Measurements from ENCODE around the gene VWF. TPM values are rescaled to one million over a fixed set of nuclear protein-coding genes. Genes with fewer than 3 reads are reported as not detected.

The VWF gene
- total and polyA plus RNA-seq, 2 of the 13 experiments (the other 11 are each of a cell fraction or from before 2014, with no cell fraction given): 0.20 to 0.25 TPM

DNA sequence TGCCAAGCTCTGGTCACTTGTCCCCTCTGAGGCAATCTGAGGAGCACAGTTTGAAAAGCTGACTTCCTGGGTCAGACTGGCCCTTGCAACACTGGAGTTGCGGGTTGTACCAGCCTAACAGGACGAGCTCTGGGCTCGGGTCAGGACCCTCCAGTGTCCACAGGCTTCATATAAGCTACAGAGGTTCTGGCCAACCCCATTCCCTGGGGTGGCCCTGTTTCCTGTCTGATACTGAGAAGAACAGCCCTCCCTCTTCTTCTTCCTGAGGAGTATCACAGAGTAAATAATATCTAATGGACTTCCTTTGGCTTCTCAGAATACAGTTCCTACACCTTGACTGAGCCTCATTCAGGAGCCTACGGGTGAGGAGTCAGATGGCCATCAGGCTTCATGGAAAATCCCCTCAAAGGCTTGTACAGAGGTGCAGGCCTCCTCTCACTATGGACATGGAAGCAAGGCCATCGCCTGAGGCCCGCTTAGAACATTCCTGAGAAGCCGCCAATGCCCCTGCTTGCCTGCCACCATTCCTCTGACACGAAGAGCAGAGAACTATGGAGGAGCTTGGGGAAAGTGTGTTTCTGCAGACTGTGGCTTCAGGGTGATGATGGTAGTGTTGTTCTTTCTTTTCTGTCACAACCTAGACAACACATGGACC is 150.9 kb downstream of the VWF start:
- H3K27ac ChIP-seq (ENCODE audit: extremely low read length, insufficient read depth, low read length): no peak overlapping the region
- no peaks in the 10 kb centered on the region for H3K36me3 ChIP-seq (replicated peaks in 1 of 2; ENCODE audit: control insufficient read depth in 1 of 2, insufficient read depth in 2 of 2, low read length in 2 of 2)
- H4K20me1 ChIP-seq (ENCODE audit: insufficient read depth, low read length): no peaks in the 10 kb centered on the region
- intact Hi-C loops (cut with micrococcal nuclease; ENCODE audit: unreplicated experiment): no loop called here
- no peak overlapping the region for H3K9ac ChIP-seq (ENCODE audit: insufficient read depth, low read depth, low read length)
- no peak overlapping the region for H2AFZ ChIP-seq (ENCODE audit: low read length)
- in situ Hi-C loops (cut with HindIII; ENCODE audit: extremely low pct_ligation_motif_present, low pct_unique_long_range_greater_than_20kb): no loop called here
- no peaks in the 10 kb centered on the region for H3K79me2 ChIP-seq (ENCODE audit: insufficient read depth, low read length)
- H3K4me1 ChIP-seq (ENCODE audit: insufficient read depth, low read length): no peaks in the 10 kb centered on the region
- no peaks in the 10 kb centered on the region for H3K9me3 ChIP-seq (ENCODE audit: low read length)
- ATAC-seq: no peak
- ChIA-PET CTCF (ENCODE audit: low intra/inter-chr PET ratio, low total read pairs) (no interaction called here), POLR2A (no interaction called here)
- no TSS peak for BruUV-seq (replicated peaks)
- H3K4me3 ChIP-seq (replicated peaks in 1 of 3; ENCODE audit: insufficient read depth in 1 of 3, low read depth in 2 of 3, low read length in 3 of 3): no peak overlapping the region
- no peak for FAIRE-seq
- no peak for TF ChIP-seq ZNF251 (CRISPR knock-in tag; IDR thresholded peaks at IDR 0.05)
- TF ChIP-seq EZH2 (conservative IDR thresholded peaks at IDR 0.05; ENCODE audit: low read depth, low read length): no peak
- no peak for TF ChIP-seq ZNF232 (CRISPR knock-in tag; IDR thresholded peaks at IDR 0.05; ENCODE audit: borderline replicate concordance)
- no peak for TF ChIP-seq MAFF (IDR thresholded peaks at IDR 0.05; ENCODE audit: low read depth, low read length)
- DNase-seq (ENCODE audit: low spot score): no peak
- peaks cover 2 to 17% of the 10 kb centered on the region in 2 experiments; a peak in 3 of 5 replicates for H3K27me3 ChIP-seq (ENCODE audit: control insufficient read depth in 1 of 2, insufficient read depth in 2 of 2, low read length in 2 of 2)
- WGBS (ENCODE audit: low lambda C conversion rate): 41% methylated on average over 6 of the region's 8 CpGs
- H3K4me2 ChIP-seq (ENCODE audit: low read depth, low read length): no peak overlapping the region

DNA sequence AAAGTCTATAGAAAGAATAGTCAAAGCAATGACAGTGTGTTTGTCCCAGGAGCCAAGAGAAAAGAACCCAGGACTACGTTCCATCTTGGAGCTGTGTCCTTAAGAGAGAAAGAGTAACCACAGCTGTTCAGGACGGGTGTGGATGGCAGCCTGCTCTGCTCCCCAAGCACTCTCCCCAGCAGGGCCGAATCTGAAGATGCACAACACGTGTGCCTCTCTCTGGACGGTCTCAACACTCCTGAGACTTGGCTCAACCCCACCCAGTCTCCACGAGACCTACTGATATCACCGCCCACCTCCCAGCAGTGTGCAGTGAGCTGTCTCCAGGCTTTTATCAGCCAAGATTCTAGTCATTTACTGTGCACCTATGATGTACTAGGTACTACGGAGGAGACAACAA is 152.1 kb downstream of the VWF start:
- CTCF ChIA-PET (ENCODE audit: low intra/inter-chr PET ratio, low total read pairs): no interaction called here
- 16% methylated on average over 8 of the region's 8 CpGs for WGBS (ENCODE audit: low lambda C conversion rate)
- H3K36me3 ChIP-seq (replicated peaks in 1 of 2; ENCODE audit: control insufficient read depth in 1 of 2, insufficient read depth in 2 of 2, low read length in 2 of 2): no peaks in the 10 kb centered on the region
- no peak overlapping the region for H3K4me2 ChIP-seq (ENCODE audit: low read depth, low read length)
- FAIRE-seq (no peak), DNase-seq (ENCODE audit: low spot score) (no peak), ATAC-seq (no peak)
- no peak overlapping the region for H3K4me3 ChIP-seq (replicated peaks in 1 of 3; ENCODE audit: insufficient read depth in 1 of 3, low read depth in 2 of 3, low read length in 3 of 3)
- POLR2A ChIA-PET: no interaction called here
- in situ Hi-C loops (cut with HindIII; ENCODE audit: extremely low pct_ligation_motif_present, low pct_unique_long_range_greater_than_20kb) (no loop called here), intact Hi-C loops (cut with micrococcal nuclease; ENCODE audit: unreplicated experiment) (no loop called here)
- peaks cover 3 to 17% of the 10 kb centered on the region in 2 experiments; a peak in 3 of 5 replicates for H3K27me3 ChIP-seq (ENCODE audit: control insufficient read depth in 1 of 2, insufficient read depth in 2 of 2, low read length in 2 of 2)
- H4K20me1 ChIP-seq (ENCODE audit: insufficient read depth, low read length): no peaks in the 10 kb centered on the region
- no peaks in the 10 kb centered on the region for H3K4me1 ChIP-seq (ENCODE audit: insufficient read depth, low read length)
- H3K27ac ChIP-seq (ENCODE audit: extremely low read length, insufficient read depth, low read length): no peak overlapping the region
- H2AFZ ChIP-seq (ENCODE audit: low read length): no peak overlapping the region
- BruUV-seq (replicated peaks): no TSS peak
- no peaks in the 10 kb centered on the region for H3K79me2 ChIP-seq (ENCODE audit: insufficient read depth, low read length)
- H3K9ac ChIP-seq (ENCODE audit: insufficient read depth, low read depth, low read length): no peak overlapping the region
- no peaks in the 10 kb centered on the region for H3K9me3 ChIP-seq (ENCODE audit: low read length)
- TF ChIP-seq, protein P1, sequence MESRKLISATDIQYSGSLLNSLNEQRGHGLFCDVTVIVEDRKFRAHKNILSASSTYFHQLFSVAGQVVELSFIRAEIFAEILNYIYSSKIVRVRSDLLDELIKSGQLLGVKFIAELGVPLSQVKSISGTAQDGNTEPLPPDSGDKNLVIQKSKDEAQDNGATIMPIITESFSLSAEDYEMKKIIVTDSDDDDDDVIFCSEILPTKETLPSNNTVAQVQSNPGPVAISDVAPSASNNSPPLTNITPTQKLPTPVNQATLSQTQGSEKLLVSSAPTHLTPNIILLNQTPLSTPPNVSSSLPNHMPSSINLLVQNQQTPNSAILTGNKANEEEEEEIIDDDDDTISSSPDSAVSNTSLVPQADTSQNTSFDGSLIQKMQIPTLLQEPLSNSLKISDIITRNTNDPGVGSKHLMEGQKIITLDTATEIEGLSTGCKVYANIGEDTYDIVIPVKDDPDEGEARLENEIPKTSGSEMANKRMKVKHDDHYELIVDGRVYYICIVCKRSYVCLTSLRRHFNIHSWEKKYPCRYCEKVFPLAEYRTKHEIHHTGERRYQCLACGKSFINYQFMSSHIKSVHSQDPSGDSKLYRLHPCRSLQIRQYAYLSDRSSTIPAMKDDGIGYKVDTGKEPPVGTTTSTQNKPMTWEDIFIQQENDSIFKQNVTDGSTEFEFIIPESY (CRISPR knock-in tag; IDR thresholded peaks at IDR 0.05): no peak
- TF ChIP-seq ZSCAN22 (CRISPR knock-in tag; IDR thresholded peaks at IDR 0.05) (no peak), PAWR (CRISPR knock-in tag; IDR thresholded peaks at IDR 0.05; ENCODE audit: borderline replicate concordance) (no peak), NR2F6 (IDR thresholded peaks at IDR 0.05) (no peak), NR2F6 (CRISPR knock-in tag; IDR thresholded peaks at IDR 0.05) (no peak), KDM2A (CRISPR knock-in tag; IDR thresholded peaks at IDR 0.05; ENCODE audit: borderline replicate concordance, low read depth) (no peak), GFI1 (CRISPR knock-in tag; IDR thresholded peaks at IDR 0.05; ENCODE audit: borderline replicate concordance) (no peak)
- TF ChIP-seq, protein P2, sequence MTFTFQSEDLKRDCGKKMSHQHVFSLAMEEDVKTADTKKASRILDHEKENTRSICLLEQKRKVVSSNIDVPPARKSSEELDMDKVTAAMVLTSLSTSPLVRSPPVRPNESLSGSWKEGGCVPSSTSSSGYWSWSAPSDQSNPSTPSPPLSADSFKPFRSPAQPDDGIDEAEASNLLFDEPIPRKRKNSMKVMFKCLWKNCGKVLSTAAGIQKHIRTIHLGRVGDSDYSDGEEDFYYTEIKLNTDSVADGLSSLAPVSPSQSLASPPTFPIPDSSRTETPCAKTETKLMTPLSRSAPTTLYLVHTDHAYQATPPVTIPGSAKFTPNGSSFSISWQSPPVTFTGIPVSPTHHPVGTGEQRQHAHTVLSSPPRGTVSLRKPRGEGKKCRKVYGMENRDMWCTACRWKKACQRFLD (CRISPR knock-in tag; IDR thresholded peaks at IDR 0.05; ENCODE audit: borderline replicate concordance): no peak
- TF ChIP-seq, protein P3, sequence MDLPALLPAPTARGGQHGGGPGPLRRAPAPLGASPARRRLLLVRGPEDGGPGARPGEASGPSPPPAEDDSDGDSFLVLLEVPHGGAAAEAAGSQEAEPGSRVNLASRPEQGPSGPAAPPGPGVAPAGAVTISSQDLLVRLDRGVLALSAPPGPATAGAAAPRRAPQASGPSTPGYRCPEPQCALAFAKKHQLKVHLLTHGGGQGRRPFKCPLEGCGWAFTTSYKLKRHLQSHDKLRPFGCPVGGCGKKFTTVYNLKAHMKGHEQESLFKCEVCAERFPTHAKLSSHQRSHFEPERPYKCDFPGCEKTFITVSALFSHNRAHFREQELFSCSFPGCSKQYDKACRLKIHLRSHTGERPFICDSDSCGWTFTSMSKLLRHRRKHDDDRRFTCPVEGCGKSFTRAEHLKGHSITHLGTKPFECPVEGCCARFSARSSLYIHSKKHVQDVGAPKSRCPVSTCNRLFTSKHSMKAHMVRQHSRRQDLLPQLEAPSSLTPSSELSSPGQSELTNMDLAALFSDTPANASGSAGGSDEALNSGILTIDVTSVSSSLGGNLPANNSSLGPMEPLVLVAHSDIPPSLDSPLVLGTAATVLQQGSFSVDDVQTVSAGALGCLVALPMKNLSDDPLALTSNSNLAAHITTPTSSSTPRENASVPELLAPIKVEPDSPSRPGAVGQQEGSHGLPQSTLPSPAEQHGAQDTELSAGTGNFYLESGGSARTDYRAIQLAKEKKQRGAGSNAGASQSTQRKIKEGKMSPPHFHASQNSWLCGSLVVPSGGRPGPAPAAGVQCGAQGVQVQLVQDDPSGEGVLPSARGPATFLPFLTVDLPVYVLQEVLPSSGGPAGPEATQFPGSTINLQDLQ (CRISPR knock-in tag; IDR thresholded peaks at IDR 0.05): no peak

Measured in HepG2 (cell line).